Measurements from ENCODE around the gene RFPL1.
"Not testable (repeated sequence)": the region's sequence is repeated elsewhere in the genome, so short reads cannot be mapped to it uniquely, and the experiment has no call there.

RFPL1 gene

DNA sequence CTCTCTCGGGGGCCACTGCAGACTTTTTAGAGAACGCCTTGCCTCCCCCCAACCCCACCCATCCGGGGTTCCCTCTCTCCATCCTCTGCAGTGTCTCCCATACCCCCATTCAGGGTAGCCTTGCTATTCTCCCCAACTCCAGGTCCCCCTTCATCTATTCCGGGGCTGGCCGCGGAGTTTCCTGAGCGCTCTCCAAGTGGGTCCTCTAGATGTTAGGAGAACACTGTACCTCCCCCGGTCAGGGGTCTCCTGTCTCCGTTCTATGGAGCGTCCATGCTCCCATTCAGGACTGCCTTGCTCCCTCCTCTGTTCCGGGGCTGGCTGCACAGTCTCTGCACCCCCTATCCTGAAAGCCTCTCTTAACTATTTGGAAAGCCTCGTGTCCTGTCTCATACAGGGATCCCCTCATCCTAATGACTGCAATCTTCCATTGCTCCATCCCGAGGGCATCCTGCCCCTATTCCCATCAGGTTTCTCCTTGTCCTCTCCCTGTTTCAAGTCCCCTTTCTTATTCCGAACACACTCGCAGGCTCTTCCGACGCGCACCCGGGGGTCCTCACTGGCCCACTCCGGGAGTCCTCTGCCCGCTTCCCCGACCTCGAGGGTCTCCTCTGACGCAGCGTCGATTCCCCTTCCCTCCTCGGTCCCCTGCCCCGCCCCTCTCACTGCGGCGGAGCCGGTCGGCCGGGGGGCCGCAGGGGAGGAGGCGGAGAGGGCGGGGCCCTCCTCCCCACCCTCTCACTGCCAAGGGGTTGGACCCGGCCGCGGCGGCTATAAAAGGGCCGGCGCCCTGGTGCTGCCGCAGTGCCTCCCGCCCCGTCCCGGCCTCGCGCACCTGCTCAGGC is 41.3 kb downstream of the RFPL1 start, which contains the start of gene NEFH:
Gene NEFH, plus strand, starts transcription at position 802 of the 845 bp plus-strand sequence. CDS start 45 bp downstream, outside the sequence.
- DNase-seq, result peak; percentile 34

GRCh38 chr22:29480262-29480511 is 41.8 kb downstream of the RFPL1 start:
- no peak for DNase-seq

- DNase-seq, result no peak
These were observed 42.3 kb downstream of the RFPL1 start for GRCh38 chr22:29480512-29481264.

- DNase-seq, result no peak
These were observed 43.0 kb downstream of the RFPL1 start for GRCh38 chr22:29481265-29482000.

- DNase-seq, result no peak
These were observed 43.9 kb downstream of the RFPL1 start for GRCh38 chr22:29482253-29482652.

GRCh38 chr22:29482726-29483125 is 44.3 kb downstream of the RFPL1 start:
- no peak for DNase-seq

GRCh38 chr22:29483254-29483653 is 44.9 kb downstream of the RFPL1 start:
- DNase-seq, result no peak

- no peak for DNase-seq
These were observed 46.3 kb downstream of the RFPL1 start for GRCh38 chr22:29484642-29485041.

GRCh38 chr22:29485448-29485847 is 47.1 kb downstream of the RFPL1 start:
- no peak for DNase-seq

DNA sequence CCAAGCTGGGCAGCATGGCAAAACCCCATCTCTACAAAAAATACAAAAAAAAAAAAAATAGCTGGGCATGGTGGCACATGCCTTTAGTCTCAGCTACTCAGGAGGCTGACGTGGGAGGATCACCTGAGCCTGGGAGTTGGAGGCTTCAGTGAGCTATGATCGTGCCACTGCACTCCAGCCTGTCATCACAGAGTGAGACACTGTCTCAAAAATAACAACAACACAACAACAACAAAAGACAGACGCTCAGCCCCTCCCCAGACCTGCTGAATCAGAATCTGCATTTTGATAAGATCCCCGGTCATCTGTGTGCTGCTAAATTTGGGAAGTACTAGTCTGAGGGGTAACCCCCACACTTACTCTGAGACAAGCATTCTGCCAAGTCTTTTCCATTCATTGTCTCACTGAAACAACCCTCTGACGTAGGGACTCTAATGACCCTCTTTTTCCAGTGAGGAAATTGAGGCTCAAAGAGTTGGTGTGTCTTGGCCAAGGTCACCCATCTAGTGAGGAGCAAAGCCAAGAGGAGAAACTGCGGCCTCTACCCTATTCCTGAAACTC is 49.1 kb downstream of the RFPL1 start:
- DNase-seq, result no peak

GRCh38 chr22:29489127-29489780 is 50.9 kb downstream of the RFPL1 start:
- not testable (repeated sequence) for DNase-seq

DNA sequence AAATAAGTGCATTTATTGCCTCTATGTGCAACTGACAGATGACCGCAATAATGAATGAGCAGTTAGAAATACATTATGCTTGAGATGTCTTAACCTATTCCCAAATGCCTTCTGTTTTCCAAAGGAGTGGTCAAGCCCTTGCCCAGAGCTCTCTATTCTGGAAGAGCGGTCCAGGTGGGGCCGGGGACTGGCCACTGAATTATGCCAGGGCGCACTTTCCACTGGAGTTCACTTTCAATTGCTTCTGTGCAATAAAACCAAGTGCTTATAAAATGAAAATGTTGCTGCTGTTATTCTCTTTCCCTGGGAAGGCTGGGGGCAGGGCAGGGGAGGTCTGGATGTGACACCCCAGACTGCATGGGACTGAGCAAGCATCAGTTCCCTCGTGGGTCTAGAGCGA is 52.6 kb downstream of the RFPL1 start:
- no peak for DNase-seq

Measured in DMS153 (cell line).